Measurements from ENCODE around the gene PFKFB4. TPM values are rescaled to one million over a fixed set of nuclear protein-coding genes. Genes with fewer than 3 reads are reported as not detected.

The PFKFB4 gene
- total and polyA plus RNA-seq, 2 of the 4 experiments (the other 2 are of a cell fraction), result 16.9 to 17.0 TPM

DNA sequence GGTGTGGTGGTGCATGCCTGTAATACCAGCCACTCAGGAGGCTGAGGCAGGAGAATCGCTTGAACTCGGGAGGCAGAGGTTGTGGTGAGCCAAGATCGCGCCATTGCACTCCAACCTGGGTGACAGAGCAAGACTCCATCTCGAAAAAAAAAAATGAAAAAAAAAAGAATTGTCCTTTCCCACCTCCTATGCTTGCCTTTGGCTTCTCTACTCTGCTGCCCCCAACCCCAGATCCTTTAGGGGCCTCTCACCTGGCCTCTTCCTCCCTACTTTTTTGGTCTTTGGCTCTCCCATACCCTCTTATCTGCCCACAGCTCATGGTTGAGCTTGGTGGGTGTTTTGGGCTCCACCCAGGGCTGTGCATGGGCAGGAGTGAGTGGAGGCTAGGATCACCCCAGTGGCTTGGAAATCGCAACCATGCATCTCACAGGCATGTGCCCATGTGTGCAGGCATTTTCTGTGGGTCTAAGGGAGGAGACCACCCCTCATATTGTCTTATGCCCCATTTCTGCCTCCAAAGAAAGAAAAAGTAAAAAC is 50.6 kb downstream of the PFKFB4 start:
- peaks cover 14% of the 10 kb centered on the region for H3K4me1 ChIP-seq (ENCODE audit: control insufficient read depth, insufficient read depth, low read length)
- no peak overlapping the region for H2BK15ac ChIP-seq (ENCODE audit: low read depth, low read length)
- no peak overlapping the region for H4K5ac ChIP-seq (ENCODE audit: low read depth, low read length)
- no peak overlapping the region for H4K91ac ChIP-seq (ENCODE audit: insufficient read depth, low read depth, low read length)
- no peak overlapping the region for H3K9ac ChIP-seq (ENCODE audit: low read depth, low read length)
- no peak overlapping the region for H4K8ac ChIP-seq (ENCODE audit: low read depth in 2 of 2, low read length in 2 of 2)
- no CpG with 5 or more reads among the region's 6 CpGs for WGBS, 2 experiments (ENCODE audit: extremely low coverage in 2 of 2, insufficient read length in 1 of 2)
- H3K27me3 ChIP-seq (ENCODE audit: control insufficient read depth, insufficient read depth, low read length), result no peaks in the 10 kb centered on the region
- H2BK20ac ChIP-seq (ENCODE audit: low read depth, low read length), result no peak overlapping the region
- CTCF ChIA-PET, result interaction anchor here (0.7 kb wide), 1 partner anchor 40 kb away, joined by 3 read pairs; a partner anchor contains a TSS
- intact Hi-C loops (cut with micrococcal nuclease), result no loop called here
- POLR2A ChIA-PET (ENCODE audit: unreplicated experiment), result interaction anchor here (0.6 kb wide), 1 partner anchor 104 kb away, joined by 3 read pairs; no protein-coding TSS in a partner anchor
- no peak for ATAC-seq (ENCODE audit: low read depth)
- peaks cover under 1% of the 10 kb centered on the region for H3K36me3 ChIP-seq (ENCODE audit: control insufficient read depth, insufficient read depth, low read length)
- no peak overlapping the region for H2AK9ac ChIP-seq (replicated peaks; ENCODE audit: low read depth, low read length, poor library complexity)
- H3K56ac ChIP-seq (ENCODE audit: extremely low read depth, insufficient read depth, low read length), result no peak overlapping the region
- H3K4me2 ChIP-seq (ENCODE audit: low read depth, low read length), result no peak overlapping the region
- in situ Hi-C loops (cut with MboI; ENCODE audit: low sequenced_read_pairs), result no loop called here
- peak overlapping the region; percentile 8; the same call in 1 of the 2 replicates for H2AK5ac ChIP-seq (ENCODE audit: low read depth, low read length)
- no peak overlapping the region for H3K23ac ChIP-seq (ENCODE audit: low read depth, low read length)
- no peak overlapping the region for H2BK120ac ChIP-seq (ENCODE audit: low read depth, low read length)
- peaks cover 19% of the 10 kb centered on the region for H3K9me1 ChIP-seq (ENCODE audit: insufficient read depth, low read length)
- dilution Hi-C loops (cut with HindIII; ENCODE audit: low sequenced_read_pairs, unreplicated experiment), result no loop called here
- no peak overlapping the region for H3K14ac ChIP-seq (replicated peaks; ENCODE audit: low read depth, low read length)
- no TSS peak for BruUV-seq (replicated peaks)
- H4K20me1 ChIP-seq (ENCODE audit: insufficient read depth, low read length), result no peaks in the 10 kb centered on the region; the same call in 1 of the 2 replicates
- DNase-seq, result no peak
- no peak overlapping the region for H2BK5ac ChIP-seq (ENCODE audit: low read depth, low read length, poor library complexity, severe bottlenecking)
- H2AFZ ChIP-seq (replicated peaks; ENCODE audit: low read length, poor library complexity), result peak overlapping the region; percentile 43
- TF ChIP-seq FOS (IDR thresholded peaks at IDR 0.05; ENCODE audit: low read depth, low read length) (no peak), BHLHE40 (IDR thresholded peaks at IDR 0.05; ENCODE audit: low read depth, low read length) (no peak), MAZ (IDR thresholded peaks at IDR 0.05; ENCODE audit: borderline replicate concordance, low read depth, low read length) (no peak), SMC3 (IDR thresholded peaks at IDR 0.05; ENCODE audit: low read depth, low read length) (no peak), NFE2L2 (IDR thresholded peaks at IDR 0.05; ENCODE audit: low read depth, low read length) (no peak), CEBPB (IDR thresholded peaks at IDR 0.05; ENCODE audit: low read depth, low read length) (no peak), RCOR1 (IDR thresholded peaks at IDR 0.05; ENCODE audit: insufficient replicate concordance, low read length) (no peak)
- TF ChIP-seq, protein P1, sequence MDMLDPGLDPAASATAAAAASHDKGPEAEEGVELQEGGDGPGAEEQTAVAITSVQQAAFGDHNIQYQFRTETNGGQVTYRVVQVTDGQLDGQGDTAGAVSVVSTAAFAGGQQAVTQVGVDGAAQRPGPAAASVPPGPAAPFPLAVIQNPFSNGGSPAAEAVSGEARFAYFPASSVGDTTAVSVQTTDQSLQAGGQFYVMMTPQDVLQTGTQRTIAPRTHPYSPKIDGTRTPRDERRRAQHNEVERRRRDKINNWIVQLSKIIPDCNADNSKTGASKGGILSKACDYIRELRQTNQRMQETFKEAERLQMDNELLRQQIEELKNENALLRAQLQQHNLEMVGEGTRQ (IDR thresholded peaks at IDR 0.05; ENCODE audit: low read depth, low read length), result no peak
- TF ChIP-seq, protein P2, sequence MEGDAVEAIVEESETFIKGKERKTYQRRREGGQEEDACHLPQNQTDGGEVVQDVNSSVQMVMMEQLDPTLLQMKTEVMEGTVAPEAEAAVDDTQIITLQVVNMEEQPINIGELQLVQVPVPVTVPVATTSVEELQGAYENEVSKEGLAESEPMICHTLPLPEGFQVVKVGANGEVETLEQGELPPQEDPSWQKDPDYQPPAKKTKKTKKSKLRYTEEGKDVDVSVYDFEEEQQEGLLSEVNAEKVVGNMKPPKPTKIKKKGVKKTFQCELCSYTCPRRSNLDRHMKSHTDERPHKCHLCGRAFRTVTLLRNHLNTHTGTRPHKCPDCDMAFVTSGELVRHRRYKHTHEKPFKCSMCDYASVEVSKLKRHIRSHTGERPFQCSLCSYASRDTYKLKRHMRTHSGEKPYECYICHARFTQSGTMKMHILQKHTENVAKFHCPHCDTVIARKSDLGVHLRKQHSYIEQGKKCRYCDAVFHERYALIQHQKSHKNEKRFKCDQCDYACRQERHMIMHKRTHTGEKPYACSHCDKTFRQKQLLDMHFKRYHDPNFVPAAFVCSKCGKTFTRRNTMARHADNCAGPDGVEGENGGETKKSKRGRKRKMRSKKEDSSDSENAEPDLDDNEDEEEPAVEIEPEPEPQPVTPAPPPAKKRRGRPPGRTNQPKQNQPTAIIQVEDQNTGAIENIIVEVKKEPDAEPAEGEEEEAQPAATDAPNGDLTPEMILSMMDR (conservative IDR thresholded peaks at IDR 0.05; ENCODE audit: low read depth, low read length), result no peak
- no peaks in the 10 kb centered on the region for H3K9me3 ChIP-seq (ENCODE audit: control insufficient read depth, insufficient read depth, low read length)
- H3K79me1 ChIP-seq (ENCODE audit: low read depth in 1 of 2, low read length in 2 of 2), result peaks cover 13 to 35% of the 10 kb centered on the region in 2 experiments; a peak in 3 of 4 replicates
- no peak overlapping the region for H3K18ac ChIP-seq (ENCODE audit: low read depth, low read length)
- peak overlapping the region; percentile 44; the same call in 1 of the 2 replicates for H3K4ac ChIP-seq (ENCODE audit: low read depth, low read length)
- no peak overlapping the region for H3K4me3 ChIP-seq (ENCODE audit: insufficient read depth, low read depth, low read length)
- H3K27ac ChIP-seq (ENCODE audit: insufficient read depth, low read length), result no peak overlapping the region
